Stimulated activated CD8-positive, alpha-beta memory T cell treated with anti-CD3 and anti-CD28 coated beads, Interleukin-15, amount 100 ng/mL, for 4 hours (primary cell): ENCODE results near the gene ZYG11A.

Experiments used
- DNase-seq, 2 donors: peaks; one replicate each; pipeline ENCODE4 v3.0.0-alpha.2; 2020; ENCODE audit warnings: low read depth in 2 of 2

ZYG11A gene

DNA sequence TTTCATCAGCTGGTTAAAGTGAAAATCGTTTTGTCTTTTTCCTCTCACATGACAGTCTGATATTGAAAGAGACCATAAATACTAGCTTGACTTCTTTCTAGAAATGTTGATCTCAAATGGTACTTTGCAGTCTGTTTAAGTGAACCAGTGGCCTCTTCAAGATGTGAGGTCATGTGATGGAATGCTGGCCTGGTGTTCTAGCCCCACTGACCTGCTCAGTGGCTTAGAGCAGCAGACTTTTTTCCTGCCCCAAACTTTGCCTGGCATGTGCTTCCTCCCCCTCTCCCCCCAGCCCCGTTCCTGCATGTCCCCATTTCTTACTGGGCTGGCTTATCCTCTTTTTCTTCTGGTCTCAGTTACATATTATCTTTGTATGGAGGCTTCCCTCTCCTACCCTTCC lies 34.3 kb downstream of the ZYG11A start:
- DNase-seq: no peak

DNA sequence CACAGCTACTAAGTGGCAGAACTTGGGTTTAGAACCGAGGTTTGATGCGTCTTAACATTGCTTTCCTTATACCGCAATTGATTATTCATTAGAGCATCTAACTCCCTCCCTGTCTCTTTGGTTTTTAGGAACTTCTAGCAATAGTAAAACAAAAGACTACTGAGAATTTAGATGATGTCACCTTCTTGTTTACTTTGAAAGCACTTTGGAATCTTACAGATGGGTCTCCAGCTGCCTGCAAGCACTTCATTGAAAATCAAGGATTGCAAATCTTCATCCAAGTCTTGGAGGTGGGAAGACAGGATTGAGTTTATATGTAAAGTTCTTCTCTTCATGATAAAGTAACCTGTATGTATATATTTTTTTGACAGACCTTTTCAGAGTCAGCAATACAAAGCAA lies 35.0 kb downstream of the ZYG11A start:
- no peak for DNase-seq

- no peak for DNase-seq
Observed at GRCh38 chr1:52880206-52880605, 37.6 kb downstream of the ZYG11A start.

DNA sequence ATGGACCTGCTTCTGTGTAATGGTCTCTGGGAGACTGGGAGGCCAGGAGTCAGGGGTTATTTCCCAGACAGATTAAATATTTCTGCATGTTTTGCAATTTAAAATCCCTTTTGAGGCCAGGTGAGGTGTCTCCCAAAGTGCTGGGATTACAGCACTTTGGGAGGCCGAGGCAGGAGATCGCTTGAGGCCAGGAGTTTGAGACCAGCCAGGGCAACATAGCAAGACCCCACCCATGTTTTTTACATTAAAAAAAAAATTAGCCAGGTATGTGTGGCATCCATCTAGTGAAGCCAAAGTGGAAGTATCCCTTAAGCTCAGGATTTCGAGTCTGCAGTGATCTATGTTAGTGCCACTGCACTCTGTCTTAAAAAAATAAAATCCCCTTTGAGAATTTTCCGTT lies 44.9 kb downstream of the ZYG11A start:
- DNase-seq: no peak

DNA sequence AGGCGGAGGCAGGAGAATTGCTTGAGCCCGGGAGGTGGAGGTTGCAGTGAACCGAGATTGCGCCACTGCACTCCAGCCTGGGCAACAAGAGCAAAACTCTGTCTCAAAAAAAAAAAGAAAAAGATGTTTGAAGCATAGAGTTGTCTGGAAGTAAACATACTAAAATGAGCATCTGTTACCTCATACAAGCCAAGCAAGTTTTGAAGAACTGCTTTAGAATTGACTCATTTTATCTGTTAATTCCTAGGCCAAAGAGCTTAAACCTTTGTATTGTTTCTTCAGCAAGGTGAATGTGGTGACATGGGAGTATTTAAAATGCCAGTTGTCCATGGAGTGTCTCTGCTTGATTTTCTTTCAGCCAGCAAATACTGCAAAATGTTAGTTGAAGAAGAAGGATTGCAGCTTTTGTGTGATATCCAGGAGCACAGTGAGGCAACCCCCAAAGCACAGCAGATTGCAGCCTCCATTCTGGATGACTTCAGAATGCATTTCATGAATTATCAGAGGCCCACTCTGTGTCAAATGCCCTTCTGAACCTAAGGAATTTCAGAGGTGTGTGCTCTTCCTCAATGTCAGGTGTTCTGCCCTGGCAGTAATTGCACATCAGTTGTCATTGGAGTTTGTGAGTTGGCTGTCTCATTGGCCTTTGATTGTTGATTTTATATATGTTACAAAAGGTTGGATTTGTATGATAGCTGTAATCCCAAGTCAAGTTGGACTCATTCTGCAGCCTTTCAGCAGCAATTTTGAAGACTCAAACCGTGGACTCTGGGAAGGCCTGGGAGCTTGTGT lies 50.1 kb downstream of the ZYG11A start:
- no peak for DNase-seq

GRCh38 chr1:52899445-52899894 lies 56.9 kb downstream of the ZYG11A start:
- DNase-seq: no peak

DNA sequence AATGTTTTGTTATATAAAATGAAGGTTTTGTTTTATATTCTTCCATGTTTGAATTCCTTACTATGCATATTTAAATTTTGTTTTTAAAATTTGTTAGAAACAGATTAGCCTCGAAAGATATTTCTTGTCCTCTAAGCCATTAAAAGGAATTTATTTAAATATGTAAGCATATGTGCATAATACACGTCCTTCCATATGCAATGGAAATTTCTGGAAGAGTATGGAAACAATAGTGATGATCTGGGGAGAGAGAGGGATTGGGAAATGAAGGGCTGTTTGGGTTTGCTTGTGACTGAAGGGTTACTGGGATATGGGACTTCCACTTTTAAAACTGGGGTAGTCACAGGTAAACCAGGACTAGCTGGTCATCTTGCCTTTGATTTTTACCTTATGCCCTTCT lies 57.8 kb downstream of the ZYG11A start:
- no peak for DNase-seq

DNA sequence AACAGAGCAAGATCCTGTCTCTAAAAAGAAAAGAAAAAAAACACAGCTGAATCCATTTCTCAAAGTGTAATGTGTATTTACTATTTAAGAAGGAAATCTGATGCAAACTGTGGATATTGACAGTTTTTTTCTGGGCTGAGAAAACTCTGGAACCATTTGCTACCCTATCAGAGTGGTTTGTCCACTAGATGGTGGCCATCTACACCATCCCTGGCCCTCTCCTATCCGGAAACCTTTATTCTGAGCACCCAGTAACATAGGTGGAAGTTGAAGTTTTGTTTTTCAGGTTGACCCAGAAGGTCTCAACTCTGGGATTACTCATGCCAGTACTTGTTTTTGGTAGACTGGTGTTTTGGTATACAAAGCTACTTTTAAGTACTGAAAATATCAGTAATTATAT lies 58.8 kb downstream of the ZYG11A start:
- DNase-seq: no peak

- DNase-seq: no peak
Observed at GRCh38 chr1:52904208-52904926, 61.8 kb downstream of the ZYG11A start.

- DNase-seq: no peak
Observed at GRCh38 chr1:52904927-52905698, 62.6 kb downstream of the ZYG11A start.

DNA sequence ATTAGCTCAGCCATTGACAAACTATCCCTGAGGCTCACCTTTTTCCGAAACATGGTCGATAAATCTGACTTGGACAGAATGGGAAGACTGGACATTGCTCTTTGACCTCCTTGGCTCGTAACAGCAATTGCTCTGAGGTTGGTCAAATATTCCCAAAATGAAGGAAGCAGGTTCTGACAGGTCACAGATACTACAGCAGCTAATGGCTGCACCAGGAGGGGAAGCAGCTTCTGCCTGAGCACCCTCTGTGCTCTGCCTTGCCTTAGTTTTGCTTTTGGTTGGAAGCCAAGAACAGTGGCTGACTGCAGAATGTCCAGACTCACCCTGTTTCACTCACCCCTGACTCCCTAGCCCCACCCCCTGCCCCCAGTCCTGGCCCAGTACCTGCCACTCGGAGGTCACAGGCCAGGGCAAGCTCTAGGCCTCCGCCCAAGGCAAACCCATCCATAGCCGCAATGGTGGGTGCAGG lies 63.6 kb downstream of the ZYG11A start:
- no peak for DNase-seq

- DNase-seq: no peak
Observed at GRCh38 chr1:52907068-52907811, 64.7 kb downstream of the ZYG11A start.

DNA sequence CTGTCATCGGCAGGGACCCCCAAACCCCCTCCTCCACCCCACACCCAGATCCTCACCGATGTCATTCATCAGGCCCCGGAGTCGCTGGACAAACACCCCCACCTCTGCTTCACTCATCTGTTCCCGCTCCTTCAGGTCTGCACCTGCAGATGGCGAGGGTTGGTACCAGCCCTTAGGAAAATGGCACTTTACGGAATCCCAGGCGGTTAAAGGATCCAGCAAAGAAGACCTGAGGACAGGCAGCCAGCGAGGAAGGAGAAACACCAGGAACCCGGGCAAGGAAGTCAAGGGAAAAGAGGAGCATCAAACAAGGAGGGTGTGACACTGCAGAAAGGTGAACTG lies 65.2 kb downstream of the ZYG11A start:
- no peak for DNase-seq

DNA sequence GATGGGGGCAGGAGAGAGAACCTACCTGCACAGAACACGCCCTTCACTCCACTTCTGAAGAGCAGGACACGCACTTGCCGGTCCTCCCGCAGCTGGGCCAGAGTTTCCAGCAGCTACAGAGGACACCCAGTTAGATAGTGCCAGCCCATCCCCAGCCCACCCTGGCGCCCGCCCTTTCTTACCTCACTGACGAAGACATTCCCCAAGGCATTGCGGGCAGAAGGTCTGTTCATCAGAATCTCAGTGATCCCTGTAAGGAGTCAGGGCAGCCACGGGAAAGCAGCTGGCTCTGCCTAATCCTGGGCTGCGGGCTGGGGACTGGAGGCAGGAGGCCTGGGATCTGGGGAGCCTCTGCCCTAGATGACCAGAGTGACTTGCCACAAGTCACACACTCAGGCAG lies 69.0 kb downstream of the ZYG11A start:
- DNase-seq: no peak

DNA sequence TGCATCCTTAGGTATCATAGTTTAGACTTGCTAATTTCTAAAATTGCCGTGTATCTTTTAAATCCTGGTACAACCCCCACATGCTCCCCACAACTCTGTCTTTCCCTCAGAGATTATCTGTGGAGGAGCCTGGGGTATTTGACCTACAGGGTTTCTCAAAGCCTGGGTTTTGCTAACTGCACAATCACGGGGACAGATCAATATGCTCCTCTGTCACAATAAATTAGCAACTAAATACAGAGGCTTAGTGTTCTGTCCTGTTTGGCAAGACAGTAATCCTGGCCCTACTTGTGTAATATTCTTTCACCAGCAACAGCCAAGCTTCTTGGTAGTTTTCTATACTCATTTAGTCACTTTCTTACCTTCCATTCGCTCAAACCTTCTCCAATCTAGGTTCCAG lies 70.5 kb downstream of the ZYG11A start:
- DNase-seq: no peak

- DNase-seq: no peak
Observed at GRCh38 chr1:52913537-52913936, 71.0 kb downstream of the ZYG11A start.

DNA sequence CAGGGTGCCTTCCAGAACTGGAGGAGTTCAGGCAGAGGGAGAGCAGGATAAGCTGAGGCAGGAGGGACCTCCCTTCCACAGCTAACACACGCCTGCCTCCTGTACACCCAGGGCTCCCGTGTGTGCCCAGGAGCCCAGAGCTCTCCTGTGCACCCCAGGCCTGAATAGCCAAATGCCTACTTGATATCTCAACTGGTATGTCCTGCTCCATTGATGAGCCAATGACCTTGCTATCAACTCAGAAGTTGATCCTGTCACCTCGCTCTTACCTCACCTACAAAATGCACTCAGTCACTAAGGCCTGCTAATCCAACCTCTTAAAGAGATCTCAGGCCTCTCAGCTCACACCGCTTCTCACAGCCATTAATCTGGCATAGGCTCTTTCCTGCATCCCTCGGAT lies 71.9 kb downstream of the ZYG11A start:
- no peak for DNase-seq

DNA sequence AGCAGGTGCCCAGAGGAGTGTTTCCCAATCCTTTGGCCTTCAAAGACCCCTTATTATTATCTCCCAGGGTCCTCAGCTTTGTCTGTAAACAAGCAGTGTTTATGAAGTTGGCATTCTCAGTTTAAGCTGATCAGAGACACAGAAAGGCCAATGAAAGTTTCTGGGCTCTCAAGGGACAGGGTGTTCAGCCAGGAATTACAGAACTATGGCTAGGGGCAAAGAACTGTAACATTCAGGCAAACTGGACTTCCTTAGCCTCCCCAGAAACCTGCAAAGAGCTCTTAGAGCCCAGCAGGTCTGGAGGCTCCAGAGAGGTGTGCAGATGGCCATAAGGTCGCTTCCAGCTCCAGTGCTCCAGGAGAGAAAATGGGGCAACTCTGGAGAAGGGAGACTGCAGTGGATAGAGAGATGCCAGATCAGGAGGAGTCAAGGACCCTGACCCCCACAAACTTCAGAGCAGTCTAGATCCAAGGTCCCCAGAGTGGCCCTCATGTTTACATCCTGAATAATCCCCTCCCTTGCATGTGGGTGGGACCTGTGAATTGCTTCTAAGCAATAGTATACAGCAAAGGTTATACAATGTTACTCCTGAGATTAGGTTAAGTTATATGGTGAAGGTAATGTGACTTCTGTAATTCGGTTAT lies 72.8 kb downstream of the ZYG11A start:
- DNase-seq: no peak

DNA sequence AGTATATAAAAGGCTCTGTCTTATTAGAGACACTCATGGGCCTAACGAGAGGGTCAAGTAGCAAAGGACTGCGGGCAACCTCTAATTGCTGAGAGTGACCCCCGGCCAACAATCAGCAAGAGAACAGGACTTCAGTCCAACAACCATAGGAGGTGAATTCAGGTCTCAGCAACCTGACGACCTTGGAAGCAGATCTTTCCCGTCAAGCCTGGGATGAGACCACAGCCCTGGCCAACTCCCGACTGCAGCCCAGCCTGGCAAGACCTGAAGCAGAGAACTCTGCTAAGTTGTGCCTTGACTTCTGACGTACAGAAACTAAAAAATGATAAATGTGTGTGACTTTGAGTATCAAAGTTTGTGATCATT lies 73.3 kb downstream of the ZYG11A start:
- no peak for DNase-seq

DNA sequence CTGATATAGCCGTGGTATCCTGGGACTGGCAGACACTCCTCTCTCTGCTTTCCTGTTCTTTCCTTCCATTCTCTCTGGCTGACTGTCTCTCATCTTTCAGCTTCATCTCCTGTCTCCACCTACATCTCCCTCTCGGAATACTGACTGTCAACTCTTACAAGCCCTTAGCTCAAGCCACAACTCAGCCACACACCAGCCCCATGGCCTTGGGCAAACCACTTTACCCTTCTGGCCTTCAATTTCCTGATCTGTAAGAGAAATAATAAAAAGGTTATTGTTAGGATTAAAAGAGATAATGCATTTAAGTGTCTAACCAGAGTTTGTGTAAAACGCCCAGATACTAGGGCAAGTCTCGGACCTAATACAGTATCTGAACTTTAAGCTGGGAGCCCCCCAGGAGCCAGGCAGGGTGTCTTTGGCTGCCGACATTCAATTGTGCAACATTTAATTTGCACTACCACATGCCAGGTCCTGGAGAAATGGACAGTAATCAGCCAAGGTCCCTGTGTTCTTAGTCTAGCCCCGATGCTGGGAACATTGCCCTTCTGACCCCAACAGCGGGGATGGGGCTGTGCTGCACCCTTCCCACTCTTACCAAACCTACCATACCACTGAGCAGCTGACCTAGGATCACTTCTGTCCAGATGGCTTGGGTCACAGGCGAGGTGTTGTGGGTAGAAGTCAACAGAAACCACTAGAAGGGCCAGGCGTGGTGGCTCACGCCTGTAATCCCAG lies 73.8 kb downstream of the ZYG11A start:
- no peak for DNase-seq

DNA sequence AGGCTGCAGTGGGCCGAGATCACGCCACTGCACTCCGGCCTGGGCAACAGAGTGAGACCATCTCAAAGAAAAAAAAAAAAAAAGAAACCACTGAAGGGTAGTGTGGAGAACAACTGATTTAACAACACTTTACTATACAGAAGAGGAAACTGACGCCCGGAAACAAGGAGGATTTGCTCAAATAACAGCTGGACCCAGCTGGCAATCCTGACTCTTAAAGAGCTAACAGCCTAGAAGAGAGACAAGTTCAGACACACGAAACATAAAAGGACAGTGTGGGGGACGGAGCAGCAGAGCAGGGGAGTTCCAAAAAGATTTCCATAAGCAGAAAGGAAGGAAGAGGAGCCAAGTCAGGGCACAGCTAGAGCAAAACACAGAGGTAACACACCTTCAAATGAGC lies 74.6 kb downstream of the ZYG11A start:
- DNase-seq: no peak
